Coronary artery (tissue), 2 donors: ENCODE measurements around the gene STYK1.

Source experiments
- DNase-seq: peaks from one replicate; pipeline ENCODE4 v3.0.0-alpha.2; 2017; ENCODE audit warnings: low spot score
- H3K27ac ChIP-seq, 2 donors: fragments of 200-600 bp; sonication (generic); one replicate each; pipeline ENCODE4 v1.5.1; 2016 to 2019
- H3K4me3 ChIP-seq: fragments of 200-600 bp; sonication (generic); 2 replicates; pipeline ENCODE4 v1.5.1; 2016; ENCODE audit warnings: mild to moderate bottlenecking, moderate library complexity
- CTCF ChIP-seq: fragments of 200-600 bp; sonication (generic); IDR thresholded peaks from one replicate; pipeline ENCODE4 v1.5.1; 2019; ENCODE audit warnings: antibody characterized with exemption

Gene STYK1

GRCh38 chr12:10571141-10571540, 102.7 kb downstream of the STYK1 start:
- Histone ChIP-seq H3K27ac (no peak overlapping the region), H3K4me3 (no peak overlapping the region)
- no peak for TF ChIP-seq CTCF
- DNase-seq: no peak
